GM20000 (cell line): ENCODE results near the gene AIP.

ENCODE experiments used
- DNase-seq: peaks from one replicate; pipeline ENCODE4 v3.0.0; 2012; ENCODE audit warnings: low spot score
- TF ChIP-seq, protein P1 (sequence below): IDR thresholded peaks from 2 replicates; pipeline ENCODE4 v1.5.1; 2012; ENCODE audit warnings: mild to moderate bottlenecking, control low read depth; ENCODE audit errors: extremely low read depth, missing control alignments

Gene AIP

DNA sequence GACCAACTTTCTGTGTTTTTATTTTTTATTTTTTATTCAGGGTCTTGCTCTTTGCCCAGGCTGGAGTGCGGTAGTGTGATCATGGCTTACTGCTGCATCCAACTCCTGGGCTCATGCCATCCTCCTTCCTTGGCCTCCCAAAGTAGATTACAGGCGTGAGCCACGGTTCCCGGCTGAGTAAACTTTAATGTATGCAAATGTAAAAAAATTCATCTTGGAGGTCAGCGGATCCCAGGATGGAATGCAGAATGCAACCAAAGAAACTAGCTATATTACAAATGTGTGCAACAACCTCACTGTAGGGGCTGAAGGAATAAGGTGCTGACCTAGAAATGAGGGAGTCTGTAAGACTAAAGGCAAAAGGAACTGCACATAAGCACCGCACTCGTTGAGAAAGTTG, 31.3 kb downstream of the AIP start:
- TF ChIP-seq, protein P1, sequence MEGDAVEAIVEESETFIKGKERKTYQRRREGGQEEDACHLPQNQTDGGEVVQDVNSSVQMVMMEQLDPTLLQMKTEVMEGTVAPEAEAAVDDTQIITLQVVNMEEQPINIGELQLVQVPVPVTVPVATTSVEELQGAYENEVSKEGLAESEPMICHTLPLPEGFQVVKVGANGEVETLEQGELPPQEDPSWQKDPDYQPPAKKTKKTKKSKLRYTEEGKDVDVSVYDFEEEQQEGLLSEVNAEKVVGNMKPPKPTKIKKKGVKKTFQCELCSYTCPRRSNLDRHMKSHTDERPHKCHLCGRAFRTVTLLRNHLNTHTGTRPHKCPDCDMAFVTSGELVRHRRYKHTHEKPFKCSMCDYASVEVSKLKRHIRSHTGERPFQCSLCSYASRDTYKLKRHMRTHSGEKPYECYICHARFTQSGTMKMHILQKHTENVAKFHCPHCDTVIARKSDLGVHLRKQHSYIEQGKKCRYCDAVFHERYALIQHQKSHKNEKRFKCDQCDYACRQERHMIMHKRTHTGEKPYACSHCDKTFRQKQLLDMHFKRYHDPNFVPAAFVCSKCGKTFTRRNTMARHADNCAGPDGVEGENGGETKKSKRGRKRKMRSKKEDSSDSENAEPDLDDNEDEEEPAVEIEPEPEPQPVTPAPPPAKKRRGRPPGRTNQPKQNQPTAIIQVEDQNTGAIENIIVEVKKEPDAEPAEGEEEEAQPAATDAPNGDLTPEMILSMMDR, result no peak

DNA sequence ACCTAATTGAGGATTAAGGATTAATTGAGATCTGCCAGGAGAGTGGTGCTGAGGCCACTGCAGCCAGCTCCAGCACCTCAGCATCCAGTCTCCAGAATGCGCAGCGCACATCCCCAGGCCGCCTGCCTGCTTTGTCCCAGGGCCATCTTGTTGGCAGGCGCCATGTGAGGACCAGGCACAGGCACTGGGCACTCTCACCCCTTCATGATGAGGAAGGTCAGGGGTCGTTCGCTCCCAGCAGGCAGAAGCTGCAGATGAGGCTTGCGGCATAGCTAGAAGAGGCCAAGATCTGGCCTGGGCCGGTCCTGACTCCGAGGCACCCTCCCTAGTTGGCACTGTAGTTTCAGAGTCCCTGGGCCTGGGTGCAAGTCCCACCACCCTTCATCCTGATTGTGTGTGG, 34.0 kb downstream of the AIP start:
- DNase-seq, result no peak
- TF ChIP-seq, protein P1, result no peak

More for the DNA sequence above, 31.3 kb downstream of the AIP start:
- DNase-seq, result no peak

DNA sequence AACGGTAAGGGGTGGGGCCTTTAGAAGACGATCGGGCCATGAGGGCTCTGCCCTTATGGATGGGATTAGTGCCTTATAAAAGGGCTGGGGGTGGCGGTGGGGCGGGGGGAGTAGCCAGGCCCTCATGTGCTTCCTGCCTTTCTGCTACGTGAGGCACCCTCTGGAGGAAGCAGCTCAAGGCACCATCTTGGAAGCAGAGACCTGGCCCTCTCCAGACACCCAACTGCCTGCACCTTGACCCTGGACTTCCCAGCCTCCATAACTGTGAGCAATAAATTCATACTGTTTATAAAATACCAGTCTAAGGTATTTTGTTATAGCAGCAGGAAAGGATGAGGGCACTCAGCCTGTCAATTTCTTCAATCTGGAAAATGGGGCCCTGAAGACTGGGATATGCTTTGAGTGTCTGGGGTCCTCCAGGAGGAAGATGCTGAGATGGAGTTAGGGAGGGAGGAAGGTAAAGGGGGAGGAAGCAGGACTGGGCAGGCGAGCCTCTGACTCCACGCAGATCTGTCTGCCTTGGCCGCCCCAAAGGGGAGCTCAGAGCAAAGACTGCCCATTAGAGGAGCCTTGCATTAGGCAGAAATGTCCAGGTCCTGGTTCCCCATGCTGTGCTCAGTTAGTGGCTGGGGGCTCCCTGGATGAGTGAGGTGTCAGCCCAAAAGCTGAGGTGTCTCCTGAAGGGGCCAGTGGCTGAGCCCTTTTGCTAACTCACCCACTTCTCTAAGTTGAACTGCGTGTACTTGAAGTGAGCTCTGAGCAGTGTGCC, 35.1 kb downstream of the AIP start:
- TF ChIP-seq, protein P1, result no peak
- no peak for DNase-seq

DNA sequence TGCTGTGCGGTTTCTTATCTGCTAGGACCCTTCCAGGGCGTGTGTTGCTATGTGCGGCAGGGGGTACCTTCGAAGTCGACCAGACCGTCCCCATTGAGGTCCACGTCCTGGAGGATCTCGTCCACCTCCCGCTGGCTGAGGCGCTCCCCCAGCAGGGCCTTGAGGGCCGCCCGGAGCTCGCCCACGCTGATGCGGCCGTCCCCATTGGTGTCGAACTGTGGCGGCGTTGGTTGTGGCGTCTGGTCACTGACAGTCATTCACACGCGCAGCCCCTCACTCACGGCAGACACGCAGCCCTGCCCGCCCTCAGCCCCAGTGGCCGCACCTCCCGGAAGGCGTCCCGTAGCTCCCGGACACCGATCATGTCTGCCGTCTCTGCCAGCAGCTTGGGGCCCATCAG, 36.9 kb downstream of the AIP start:
- TF ChIP-seq, protein P1, result no peak
- DNase-seq, result no peak

DNA sequence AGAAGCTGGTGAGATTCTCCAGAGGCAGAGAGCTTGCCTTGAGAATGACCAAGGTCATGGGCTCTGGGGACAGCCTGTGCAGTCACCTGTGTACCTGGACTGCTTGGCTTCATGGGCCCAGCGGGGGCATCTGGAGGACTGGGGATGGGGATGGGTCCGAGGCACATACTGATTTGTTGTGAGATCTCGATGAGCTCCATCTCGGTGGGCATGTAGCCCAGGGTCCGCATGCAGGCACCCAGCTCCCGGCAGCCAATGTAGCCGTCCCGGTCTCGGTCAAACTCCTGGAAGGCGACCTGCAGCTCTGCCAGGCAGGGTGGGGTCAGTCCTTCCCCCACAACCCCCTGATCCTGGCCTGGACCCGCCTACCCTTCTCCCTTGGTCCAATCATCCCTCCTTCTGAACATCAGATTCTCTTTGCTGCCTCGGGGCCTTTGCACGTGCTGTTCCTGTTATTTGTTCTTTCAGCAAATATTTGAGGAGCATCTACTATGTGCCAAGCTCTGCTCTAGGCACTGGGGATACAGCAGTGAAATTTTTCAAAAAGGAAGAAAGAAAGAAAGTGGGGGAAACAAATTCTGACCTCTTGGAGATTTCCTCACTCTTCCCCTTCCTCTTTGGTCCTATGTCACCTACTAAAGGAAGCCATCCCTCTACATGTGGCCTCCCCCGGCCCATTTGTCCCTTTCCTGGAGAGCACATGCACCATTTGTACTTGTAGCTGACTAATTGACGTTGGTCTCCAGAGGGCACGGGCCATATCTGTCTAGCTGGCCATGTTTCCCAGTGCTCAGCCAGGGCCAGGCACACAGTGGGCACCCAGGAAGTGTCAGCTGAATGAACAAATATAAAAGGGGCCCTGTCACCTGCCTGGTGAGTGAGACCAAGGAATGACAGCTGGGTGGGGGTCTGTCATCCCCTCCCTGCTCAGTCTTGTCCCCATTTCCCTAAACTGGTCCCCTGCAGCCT, 38.3 kb downstream of the AIP start:
- TF ChIP-seq, protein P1, result no peak
- DNase-seq, result no peak

DNA sequence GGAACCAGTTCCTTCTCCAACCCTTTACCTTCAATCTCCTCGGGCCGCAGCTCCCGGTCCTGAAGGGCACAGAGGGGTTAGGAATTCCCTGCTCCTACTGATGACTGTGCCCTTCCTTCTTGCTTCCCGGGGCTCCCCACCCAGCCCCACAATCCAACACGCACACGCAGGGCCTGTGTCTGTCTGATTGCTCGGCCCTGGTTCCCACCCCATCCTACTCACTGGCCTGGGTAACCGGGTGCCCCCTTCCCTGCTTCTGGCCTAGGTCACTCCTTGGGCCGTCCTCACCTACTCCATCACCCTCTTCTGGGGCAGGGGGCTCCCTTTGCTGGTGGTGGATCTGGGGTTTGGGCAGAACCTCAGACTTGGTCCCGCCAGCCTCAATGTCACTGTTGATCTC, 39.1 kb downstream of the AIP start:
- no peak for DNase-seq
- TF ChIP-seq, protein P1, result no peak

DNA sequence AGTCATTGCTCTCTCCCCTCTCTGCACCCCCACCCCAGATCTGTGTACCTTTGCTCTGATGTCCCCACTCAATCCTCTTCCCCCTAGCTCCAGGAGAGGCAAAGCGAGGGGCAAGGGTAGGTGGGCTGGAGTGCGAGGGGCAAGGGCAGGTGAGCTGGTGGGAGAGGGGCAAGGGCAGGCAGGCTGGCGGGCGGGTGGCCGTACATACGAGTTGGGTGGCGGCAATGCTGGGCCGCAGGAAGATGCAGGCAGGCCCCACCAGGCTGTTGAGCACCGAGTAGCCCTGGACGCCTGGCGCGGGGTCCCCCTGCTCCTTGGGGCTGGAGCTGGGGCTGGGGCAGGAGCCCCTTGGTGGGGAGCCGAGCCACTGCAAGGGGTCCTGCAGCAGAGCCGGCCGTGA, 39.5 kb downstream of the AIP start:
- TF ChIP-seq, protein P1, result no peak
- no peak for DNase-seq
